Measurements from ENCODE around the gene TSC1. TPM values are rescaled to one million over a fixed set of nuclear protein-coding genes. Genes with fewer than 3 reads are reported as not detected.

TSC1 gene
- total and polyA plus RNA-seq, 9 donors = 18.9 to 49.1 (median 40.5) TPM

GRCh38 chr9:132989414-132989996, 45.1 kb upstream of the TSC1 start:
- WGBS, 3 donors = 86 to 90% (median 88%) methylated on average over 23 of the region's 23 CpGs
- Histone ChIP-seq H3K4me1 (ENCODE audit: insufficient read depth) (no peaks in the 10 kb centered on the region), H3K9me3 (no peaks in the 10 kb centered on the region), H3K4me3 (no peak overlapping the region), H3K27me3 (no peaks in the 10 kb centered on the region), H3K36me3 (no peaks in the 10 kb centered on the region), H3K27ac (no peak overlapping the region)
- no peak for DNase-seq
- TF ChIP-seq EP300 (IDR thresholded peaks at IDR 0.05) = no peak
- TF ChIP-seq POLR2A (IDR thresholded peaks at IDR 0.05) = no peak
- no peak for TF ChIP-seq CTCF (IDR thresholded peaks at IDR 0.05)
- intact Hi-C loops (cut with DNase I) = no loop called here

GRCh38 chr9:132989014-132989310, 44.5 kb upstream of the TSC1 start:
- WGBS, 3 donors = 89 to 92% (median 90%) methylated on average over 13 of the region's 13 CpGs
- intact Hi-C loops (cut with DNase I) = no loop called here
- Histone ChIP-seq H3K27ac (no peak overlapping the region), H3K36me3 (no peaks in the 10 kb centered on the region), H3K4me3 (no peak overlapping the region), H3K4me1 (ENCODE audit: insufficient read depth) (no peaks in the 10 kb centered on the region), H3K27me3 (no peaks in the 10 kb centered on the region), H3K9me3 (no peaks in the 10 kb centered on the region)
- TF ChIP-seq EP300 (IDR thresholded peaks at IDR 0.05) = no peak
- no peak for TF ChIP-seq CTCF (IDR thresholded peaks at IDR 0.05)
- DNase-seq = no peak

GRCh38 chr9:132988244-132989013, 44.0 kb upstream of the TSC1 start:
- no peaks in the 10 kb centered on the region for H3K27me3 ChIP-seq
- DNase-seq = no peak
- no peak overlapping the region for H3K4me3 ChIP-seq
- no peaks in the 10 kb centered on the region for H3K4me1 ChIP-seq (ENCODE audit: insufficient read depth)
- no peaks in the 10 kb centered on the region for H3K36me3 ChIP-seq
- no peaks in the 10 kb centered on the region for H3K9me3 ChIP-seq
- intact Hi-C loops (cut with DNase I) = no loop called here
- H3K27ac ChIP-seq = no peak overlapping the region
- 88 to 91% (median 88%) methylated on average over 14 of the region's 14 CpGs for WGBS, 3 donors
- TF ChIP-seq EP300 (IDR thresholded peaks at IDR 0.05) = no peak
- TF ChIP-seq CTCF (IDR thresholded peaks at IDR 0.05) = no peak
- no peak for TF ChIP-seq POLR2A (IDR thresholded peaks at IDR 0.05)

GRCh38 chr9:132986640-132987620, 42.5 kb upstream of the TSC1 start:
- TF ChIP-seq CTCF (IDR thresholded peaks at IDR 0.05) = no peak
- no peaks in the 10 kb centered on the region for H3K36me3 ChIP-seq
- DNase-seq = no peak
- H3K4me1 ChIP-seq (ENCODE audit: insufficient read depth) = no peaks in the 10 kb centered on the region
- WGBS, 3 donors = 63 to 65% (median 64%) methylated on average over 26 of the region's 26 CpGs
- H3K27me3 ChIP-seq = no peaks in the 10 kb centered on the region
- H3K4me3 ChIP-seq = no peak overlapping the region
- H3K9me3 ChIP-seq = no peaks in the 10 kb centered on the region
- intact Hi-C loops (cut with DNase I) = no loop called here
- no peak overlapping the region for H3K27ac ChIP-seq
